H7 (cell line): Measurements from ENCODE around the gene ACSF3. TPM values are rescaled to one million over a fixed set of nuclear protein-coding genes. Genes with fewer than 3 reads are reported as not detected.
"Not testable (repeated sequence)": the region's sequence is repeated elsewhere in the genome, so short reads cannot be mapped to it uniquely, and the experiment has no call there.

Source experiments
- DNase-seq: peaks from one replicate; pipeline ENCODE4 v3.0.0; 2012
- H3K27me3 ChIP-seq: 2 replicates; pipeline ENCODE4 v1.6.0; 2011; ENCODE audit warnings: mild to moderate bottlenecking, low read length; ENCODE audit not compliant: control insufficient read depth, insufficient read depth
- H3K36me3 ChIP-seq: replicated peaks from 2 replicates; pipeline ENCODE4 v1.5.1; 2011; ENCODE audit warnings: low read length; ENCODE audit not compliant: control insufficient read depth, insufficient read depth
- H3K4me3 ChIP-seq: 2 replicates; pipeline ENCODE4 v1.5.1; 2011; ENCODE audit warnings: low read depth, mild to moderate bottlenecking, control low read depth, low read length, moderate library complexity; ENCODE audit not compliant: insufficient read depth
- total RNA-seq: library from RNA; depleted of rRNA; stranded (reverse); fragments of >200 nt; shearing (Covaris generic); gene quantifications from 2 replicates; pipeline ENCODE4 v1.2.3, GENCODE V29; 2014

The ACSF3 gene
- total RNA-seq, 1 experiment from 2014 or later: 20.2 TPM

GRCh38 chr16:89191033-89191900, 97.6 kb downstream of the ACSF3 start:
- Histone ChIP-seq H3K27me3 (peaks cover 16% of the 10 kb centered on the region; the same call in 1 of the 2 replicates), H3K36me3 (no peaks in the 10 kb centered on the region), H3K4me3 (no peak overlapping the region; the same call in 1 of the 2 replicates)
- DNase-seq: no peak

GRCh38 chr16:89191901-89192185, 98.2 kb downstream of the ACSF3 start:
- DNase-seq: no peak
- H3K36me3 ChIP-seq: no peaks in the 10 kb centered on the region
- H3K4me3 ChIP-seq: peak overlapping the region; percentile 56
- peaks cover 16% of the 10 kb centered on the region; the same call in 1 of the 2 replicates for H3K27me3 ChIP-seq

DNA sequence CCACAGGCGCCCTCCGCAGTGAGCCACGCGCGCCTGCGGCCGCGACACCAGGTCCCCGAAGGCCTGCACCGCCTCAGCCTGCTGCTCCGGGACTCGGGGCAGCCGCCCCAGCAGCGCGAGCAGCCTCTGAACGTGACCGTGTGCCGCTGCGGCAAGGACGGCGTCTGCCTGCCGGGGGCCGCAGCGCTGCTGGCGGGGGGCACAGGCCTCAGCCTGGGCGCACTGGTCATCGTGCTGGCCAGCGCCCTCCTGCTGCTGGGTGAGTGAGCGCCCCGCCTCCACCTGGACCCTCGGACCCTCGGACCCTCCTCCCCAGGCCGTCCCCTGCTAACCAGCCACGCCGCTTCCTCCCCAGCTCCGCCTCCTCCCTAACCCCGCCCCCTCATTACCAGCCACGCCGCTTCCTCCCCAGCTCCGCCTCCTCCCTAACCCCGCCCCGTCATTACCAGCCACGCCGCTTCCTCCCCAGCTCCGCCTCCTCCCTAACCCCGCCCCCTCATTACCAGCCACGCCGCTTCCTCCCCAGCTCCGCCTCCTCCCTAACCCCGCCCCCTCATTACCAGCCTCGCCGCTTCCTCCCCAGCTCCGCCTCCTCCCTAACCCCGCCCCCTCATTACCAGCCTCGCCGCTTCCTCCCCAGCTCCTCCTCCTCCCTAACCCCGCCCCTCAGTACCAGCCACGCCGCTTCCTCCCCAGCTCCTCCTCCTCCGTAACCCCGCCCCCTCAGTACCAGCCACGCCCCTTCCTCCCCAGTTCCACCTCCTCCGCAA, 98.7 kb downstream of the ACSF3 start:
- DNase-seq: peak; percentile 95
- Histone ChIP-seq H3K27me3 (peaks cover 16% of the 10 kb centered on the region; the same call in 1 of the 2 replicates), H3K4me3 (peak overlapping the region; percentile 56)
- H3K36me3 ChIP-seq: not testable (repeated sequence)

- peak; percentile 99 for DNase-seq
- no peaks in the 10 kb centered on the region for H3K36me3 ChIP-seq
- H3K4me3 ChIP-seq: peak overlapping the region; percentile 19; the same call in 1 of the 2 replicates
- H3K27me3 ChIP-seq: peaks cover 16% of the 10 kb centered on the region; the same call in 1 of the 2 replicates
Observed at GRCh38 chr16:89192956-89193575, 99.4 kb downstream of the ACSF3 start.

- Histone ChIP-seq H3K36me3 (no peaks in the 10 kb centered on the region), H3K4me3 (peak overlapping the region; percentile 19; the same call in 1 of the 2 replicates)
- peak; percentile 54 for DNase-seq
Observed at GRCh38 chr16:89193576-89194293, 100.1 kb downstream of the ACSF3 start.

DNA sequence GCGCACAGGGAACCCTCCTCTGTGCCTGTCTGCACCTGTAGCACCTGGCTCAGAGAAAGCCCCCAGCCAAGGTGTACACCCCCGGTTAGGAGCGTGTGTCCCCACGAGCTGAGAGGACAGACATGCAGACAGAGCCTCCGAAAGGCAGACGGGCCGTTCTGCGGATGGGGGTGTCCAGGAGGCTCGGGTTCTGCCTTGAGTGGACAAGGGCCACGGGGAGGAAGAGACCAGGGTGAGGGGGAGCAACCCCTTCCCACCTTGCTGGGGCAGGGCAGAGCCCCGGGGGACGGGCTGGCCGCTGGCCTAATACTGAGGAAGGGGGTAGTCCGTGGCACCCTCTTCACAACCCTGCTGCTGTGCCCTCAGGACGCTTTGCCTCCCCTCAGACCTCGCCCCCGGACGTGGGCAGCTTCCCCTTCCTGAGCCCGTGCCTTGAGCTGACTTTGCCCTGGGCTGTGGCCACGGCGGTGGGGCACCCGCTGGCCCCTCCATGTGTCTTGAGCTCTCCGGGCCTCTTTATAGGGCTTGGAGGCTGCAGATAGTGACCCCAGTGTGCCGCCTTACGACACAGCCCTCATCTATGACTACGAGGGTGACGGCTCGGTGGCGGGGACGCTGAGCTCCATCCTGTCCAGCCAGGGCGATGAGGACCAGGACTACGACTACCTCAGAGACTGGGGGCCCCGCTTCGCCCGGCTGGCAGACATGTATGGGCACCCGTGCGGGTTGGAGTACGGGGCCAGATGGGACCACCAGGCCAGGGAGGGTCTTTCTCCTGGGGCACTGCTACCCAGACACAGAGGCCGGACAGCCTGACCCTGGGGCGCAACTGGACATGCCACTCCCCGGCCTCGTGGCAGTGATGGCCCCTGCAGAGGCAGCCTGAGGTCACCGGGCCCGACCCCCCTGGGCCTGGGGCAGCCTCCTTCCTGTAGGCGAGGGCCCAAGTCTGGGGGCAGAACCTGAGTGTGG, 101.0 kb downstream of the ACSF3 start:
- no peaks in the 10 kb centered on the region for H3K36me3 ChIP-seq
- peaks cover 21% of the 10 kb centered on the region; the same call in 1 of the 2 replicates for H3K27me3 ChIP-seq
- no peak overlapping the region for H3K4me3 ChIP-seq
- DNase-seq: peak; percentile 57

More at GRCh38 chr16:89193576-89194293, 100.1 kb downstream of the ACSF3 start:
- peaks cover 16% of the 10 kb centered on the region; the same call in 1 of the 2 replicates for H3K27me3 ChIP-seq

GRCh38 chr16:89195521-89196171, 102.0 kb downstream of the ACSF3 start:
- DNase-seq: peak; percentile 58
- H3K36me3 ChIP-seq: no peaks in the 10 kb centered on the region
- H3K4me3 ChIP-seq: no peak overlapping the region
- H3K27me3 ChIP-seq: peaks cover 31% of the 10 kb centered on the region

DNA sequence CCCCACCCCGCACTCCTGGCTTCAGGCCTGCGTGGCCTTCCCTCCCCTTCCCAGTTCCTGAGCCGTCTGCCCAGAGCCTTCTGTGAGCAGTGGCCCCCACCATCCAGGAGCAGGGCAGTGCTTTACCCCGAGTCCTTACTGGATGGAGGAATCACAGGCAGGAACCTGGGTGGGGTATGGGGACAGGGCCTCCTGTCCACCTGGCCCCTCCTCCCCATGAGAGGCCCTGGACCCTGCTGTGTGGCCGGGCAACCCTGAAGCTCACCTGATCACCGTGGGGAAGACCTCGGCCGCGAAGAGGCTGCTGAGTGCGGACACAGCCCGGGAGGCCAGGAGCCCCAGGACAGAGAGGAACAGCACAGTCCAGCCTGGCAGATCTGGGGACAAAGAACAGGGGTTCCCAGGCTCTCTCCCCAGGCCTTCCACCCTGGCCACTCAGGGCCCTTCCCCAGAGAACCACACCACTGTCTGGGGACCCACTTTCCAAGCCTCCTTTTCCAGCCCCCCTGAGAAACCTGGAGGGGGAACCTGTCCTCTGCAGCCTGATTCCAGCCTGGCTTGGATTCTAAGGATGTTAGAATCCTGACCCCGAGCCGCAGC, 103.5 kb downstream of the ACSF3 start:
- H3K27me3 ChIP-seq: peaks cover 28% of the 10 kb centered on the region
- DNase-seq: peak; percentile 52
- no peaks in the 10 kb centered on the region for H3K36me3 ChIP-seq
- H3K4me3 ChIP-seq: no peak overlapping the region

DNA sequence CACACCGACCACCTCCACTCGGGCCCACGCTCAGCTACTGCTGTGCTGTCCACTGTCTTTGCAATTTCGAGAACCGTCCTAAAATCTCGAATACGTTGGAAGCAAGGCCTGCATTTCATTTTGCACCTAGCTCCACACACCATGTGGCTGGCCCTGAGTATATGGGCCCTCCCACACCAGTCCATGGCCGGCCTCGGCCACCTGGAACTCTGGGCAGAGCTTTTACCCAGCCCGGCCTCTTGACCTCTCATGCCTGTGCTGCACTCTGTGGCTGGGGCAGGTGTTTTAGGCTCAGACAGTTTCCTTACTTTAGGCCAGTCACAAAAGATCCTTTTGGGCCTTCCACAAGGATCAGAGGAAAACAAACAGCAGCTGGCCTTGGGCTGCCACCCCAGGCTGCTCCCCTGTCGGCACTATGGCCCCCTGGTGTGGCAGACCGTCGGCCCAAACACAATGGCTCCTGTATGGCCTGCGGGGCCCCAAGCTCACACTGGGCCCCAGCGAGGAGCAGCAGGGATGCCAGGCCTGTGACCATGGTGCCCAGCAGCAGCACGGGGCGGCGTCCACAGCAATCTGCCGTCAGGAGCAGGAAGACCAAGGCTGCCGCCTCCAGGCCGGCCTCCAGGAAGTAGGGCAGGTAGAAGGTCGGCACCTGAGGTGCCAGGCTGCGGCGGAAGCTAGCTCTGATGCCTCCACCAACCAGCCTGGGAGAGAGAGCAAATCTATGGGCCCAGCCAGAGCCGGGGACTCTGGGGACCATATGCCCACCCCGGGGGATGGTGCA, 104.2 kb downstream of the ACSF3 start:
- H3K36me3 ChIP-seq: no peaks in the 10 kb centered on the region
- H3K27me3 ChIP-seq: peaks cover 34% of the 10 kb centered on the region
- DNase-seq: peak; percentile 56
- H3K4me3 ChIP-seq: no peak overlapping the region

- peaks cover 39% of the 10 kb centered on the region for H3K27me3 ChIP-seq
- peak; percentile 60 for DNase-seq
- H3K36me3 ChIP-seq: no peaks in the 10 kb centered on the region
- no peak overlapping the region for H3K4me3 ChIP-seq
Observed at GRCh38 chr16:89198417-89199240, 105.0 kb downstream of the ACSF3 start.
